Suprapubic skin (tissue), 4 donors: Measurements from ENCODE around the gene CELF4. TPM values are rescaled to one million over a fixed set of nuclear protein-coding genes. Genes with fewer than 3 reads are reported as not detected.

Experiments used
- DNase-seq, 2 donors: peaks; one replicate each; pipeline ENCODE4 v3.0.0-alpha.2; 2019; ENCODE audit warnings: low spot score in 2 of 2
- H3K27ac ChIP-seq: fragments of 200-600 bp; sonication (generic); one replicate; pipeline ENCODE4 v1.5.1; 2019
- H3K27me3 ChIP-seq: fragments of 200-600 bp; sonication (generic); one replicate; pipeline ENCODE4 v1.5.1; 2019
- H3K36me3 ChIP-seq: fragments of 200-600 bp; sonication (generic); one replicate; pipeline ENCODE4 v1.5.1; 2019
- H3K4me1 ChIP-seq: fragments of 200-600 bp; sonication (generic); one replicate; pipeline ENCODE4 v1.5.1; 2019
- H3K4me3 ChIP-seq: fragments of 200-600 bp; sonication (generic); one replicate; pipeline ENCODE4 v1.5.1; 2019; ENCODE audit warnings: mild to moderate bottlenecking
- H3K9me3 ChIP-seq: fragments of 200-600 bp; sonication (generic); one replicate; pipeline ENCODE4 v1.5.1; 2019
- CTCF ChIP-seq, 2 donors: fragments of 200-600 bp in 1 of 2; fragments of 450-650 bp in 1 of 2; sonication (generic) in 1 of 2; IDR thresholded peaks; one replicate each; pipeline ENCODE4 v1.5.1; 2016 to 2019; ENCODE audit warnings: antibody characterized with exemption in 2 of 2, mild to moderate bottlenecking in 1 of 2, moderate library complexity in 1 of 2
- EP300 ChIP-seq: sonication (generic); formaldehyde crosslinking; IDR thresholded peaks from one replicate; pipeline ENCODE4 v1.6.1; 2017; ENCODE audit warnings: antibody characterized with exemption
- POLR2A ChIP-seq, 2 donors: fragments of 450-650 bp; IDR thresholded peaks; one replicate each; pipeline ENCODE4 v1.6.1; 2017; ENCODE audit warnings: antibody characterized with exemption in 2 of 2, mild to moderate bottlenecking in 2 of 2, moderate library complexity in 2 of 2
- POLR2AphosphoS5 ChIP-seq, 3 donors: sonication (generic); formaldehyde crosslinking; IDR thresholded peaks; one replicate each; pipeline ENCODE4 v1.6.1; 2017; ENCODE audit warnings: antibody characterized with exemption in 3 of 3
- WGBS: methylation state at CpG from one replicate; pipeline ENCODE4 v1.1.5; 2018; 5-methylcytosine and 5-hydroxymethylcytosine counted together
- total RNA-seq, 4 donors: library from RNA; depleted of rRNA; stranded (reverse); fragments of >200 nt; gene quantifications; one replicate each; pipeline ENCODE4 v1.1.0, GENCODE V29; 2016

The CELF4 gene
- total RNA-seq, 4 donors from 2014 or later, result not detected

GRCh38 chr18:37313624-37314023 is 252.0 kb downstream of the CELF4 start:
- Histone ChIP-seq H3K27me3 (no peaks in the 10 kb centered on the region), H3K9me3 (no peaks in the 10 kb centered on the region), H3K36me3 (no peaks in the 10 kb centered on the region), H3K4me3 (no peak overlapping the region), H3K27ac (no peak overlapping the region), H3K4me1 (no peaks in the 10 kb centered on the region)
- 78% methylated on average over 10 of the region's 10 CpGs for WGBS
- DNase-seq, result no peak
- no peak for TF ChIP-seq POLR2A (IDR thresholded peaks at IDR 0.05)
- TF ChIP-seq CTCF (IDR thresholded peaks at IDR 0.05), result no peak
- no peak for TF ChIP-seq EP300
- no peak for TF ChIP-seq POLR2AphosphoS5 (IDR thresholded peaks at IDR 0.05)

- WGBS, result 76% methylated on average over 3 of the region's 3 CpGs
- TF ChIP-seq CTCF (IDR thresholded peaks at IDR 0.05), result no peak
- no peak for TF ChIP-seq EP300
- TF ChIP-seq POLR2A (IDR thresholded peaks at IDR 0.05), result no peak
- TF ChIP-seq POLR2AphosphoS5 (IDR thresholded peaks at IDR 0.05), result no peak
- H3K4me3 ChIP-seq, result no peak overlapping the region
- DNase-seq, result no peak
- H3K4me1 ChIP-seq, result no peaks in the 10 kb centered on the region
- no peaks in the 10 kb centered on the region for H3K27me3 ChIP-seq
- H3K9me3 ChIP-seq, result no peaks in the 10 kb centered on the region
- no peaks in the 10 kb centered on the region for H3K36me3 ChIP-seq
- H3K27ac ChIP-seq, result no peak overlapping the region
Measured at GRCh38 chr18:37309861-37310260, 255.7 kb downstream of the CELF4 start.

- no peaks in the 10 kb centered on the region for H3K36me3 ChIP-seq
- no peak overlapping the region for H3K27ac ChIP-seq
- WGBS, result no CpG with 5 or more reads among the region's 1 CpG
Measured at GRCh38 chr18:37309059-37309458, 256.5 kb downstream of the CELF4 start.

GRCh38 chr18:37307181-37307580 is 258.4 kb downstream of the CELF4 start:
- H3K4me3 ChIP-seq, result no peak overlapping the region
- H3K27me3 ChIP-seq, result no peaks in the 10 kb centered on the region
- no peaks in the 10 kb centered on the region for H3K4me1 ChIP-seq
- no peak for TF ChIP-seq POLR2A (IDR thresholded peaks at IDR 0.05)
- TF ChIP-seq POLR2AphosphoS5 (IDR thresholded peaks at IDR 0.05), result no peak
- TF ChIP-seq EP300, result no peak
- no peak for TF ChIP-seq CTCF (IDR thresholded peaks at IDR 0.05)
- no peak for DNase-seq
- no peaks in the 10 kb centered on the region for H3K9me3 ChIP-seq
- no peak overlapping the region for H3K27ac ChIP-seq
- WGBS, result 79% methylated on average over 7 of the region's 8 CpGs
- H3K36me3 ChIP-seq, result no peaks in the 10 kb centered on the region

More at GRCh38 chr18:37309059-37309458, 256.5 kb downstream of the CELF4 start:
- no peak overlapping the region for H3K4me3 ChIP-seq
- no peaks in the 10 kb centered on the region for H3K9me3 ChIP-seq
- H3K4me1 ChIP-seq, result no peaks in the 10 kb centered on the region
- no peaks in the 10 kb centered on the region for H3K27me3 ChIP-seq
- no peak for TF ChIP-seq POLR2AphosphoS5 (IDR thresholded peaks at IDR 0.05)
- TF ChIP-seq EP300, result no peak
- no peak for TF ChIP-seq POLR2A (IDR thresholded peaks at IDR 0.05)
- no peak for TF ChIP-seq CTCF (IDR thresholded peaks at IDR 0.05)
- DNase-seq, result no peak

- Histone ChIP-seq H3K27ac (no peak overlapping the region), H3K36me3 (no peaks in the 10 kb centered on the region), H3K27me3 (no peaks in the 10 kb centered on the region), H3K4me3 (no peak overlapping the region), H3K4me1 (no peaks in the 10 kb centered on the region), H3K9me3 (no peaks in the 10 kb centered on the region)
- no peak for TF ChIP-seq POLR2A (IDR thresholded peaks at IDR 0.05)
- TF ChIP-seq POLR2AphosphoS5 (IDR thresholded peaks at IDR 0.05), result no peak
- TF ChIP-seq CTCF (IDR thresholded peaks at IDR 0.05), result no peak
- TF ChIP-seq EP300, result no peak
- no peak for DNase-seq
- 83% methylated on average over 3 of the region's 8 CpGs for WGBS
Measured at GRCh38 chr18:37306432-37306831, 259.2 kb downstream of the CELF4 start.
